ENCODE measurements around the gene SLC38A10. TPM values are rescaled to one million over a fixed set of nuclear protein-coding genes. Genes with fewer than 3 reads are reported as not detected.
A peak's percentile ranks its signal among the peaks of the same experiment; 100 is the strongest.

SLC38A10 gene
- total and polyA plus RNA-seq, 12 donors = 27.8 to 56.2 (median 38.4) TPM

DNA sequence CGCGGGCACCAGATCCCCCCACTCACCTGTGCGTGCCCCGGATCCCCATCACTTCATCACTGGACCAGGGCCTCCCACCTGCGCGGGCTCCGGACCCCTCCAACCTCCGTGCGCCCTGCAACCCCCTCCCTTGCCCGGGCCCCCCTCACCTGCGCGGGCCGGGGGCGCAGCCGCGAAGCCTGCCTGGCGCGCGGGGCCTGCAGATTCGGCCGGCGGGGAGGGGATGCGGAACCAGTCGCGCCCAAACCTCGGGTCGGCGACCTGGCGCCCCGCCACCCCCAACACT lies 72.5 kb downstream of the SLC38A10 start:
- Histone ChIP-seq H3K4me1 (peaks cover 7 to 24% (median 17%) of the 10 kb centered on the region in 9 donors), H3K9me3 (peaks cover 0 to 9% (median 0%) of the 10 kb centered on the region in 11 donors), H3K27ac (peak overlapping the region in 3 of 10 donors; percentile 58 to 77 (median 65)), H3K27me3 (no peaks in the 10 kb centered on the region), H3K36me3 (peaks cover 0 to 16% (median 6%) of the 10 kb centered on the region in 9 donors), H3K4me3 (peak overlapping the region; percentile 69 to 93 (median 84))
- TF ChIP-seq, protein P1, sequence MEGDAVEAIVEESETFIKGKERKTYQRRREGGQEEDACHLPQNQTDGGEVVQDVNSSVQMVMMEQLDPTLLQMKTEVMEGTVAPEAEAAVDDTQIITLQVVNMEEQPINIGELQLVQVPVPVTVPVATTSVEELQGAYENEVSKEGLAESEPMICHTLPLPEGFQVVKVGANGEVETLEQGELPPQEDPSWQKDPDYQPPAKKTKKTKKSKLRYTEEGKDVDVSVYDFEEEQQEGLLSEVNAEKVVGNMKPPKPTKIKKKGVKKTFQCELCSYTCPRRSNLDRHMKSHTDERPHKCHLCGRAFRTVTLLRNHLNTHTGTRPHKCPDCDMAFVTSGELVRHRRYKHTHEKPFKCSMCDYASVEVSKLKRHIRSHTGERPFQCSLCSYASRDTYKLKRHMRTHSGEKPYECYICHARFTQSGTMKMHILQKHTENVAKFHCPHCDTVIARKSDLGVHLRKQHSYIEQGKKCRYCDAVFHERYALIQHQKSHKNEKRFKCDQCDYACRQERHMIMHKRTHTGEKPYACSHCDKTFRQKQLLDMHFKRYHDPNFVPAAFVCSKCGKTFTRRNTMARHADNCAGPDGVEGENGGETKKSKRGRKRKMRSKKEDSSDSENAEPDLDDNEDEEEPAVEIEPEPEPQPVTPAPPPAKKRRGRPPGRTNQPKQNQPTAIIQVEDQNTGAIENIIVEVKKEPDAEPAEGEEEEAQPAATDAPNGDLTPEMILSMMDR (IDR thresholded peaks at IDR 0.05) = no peak
- 1% methylated on average over 27 to 30 of the region's 30 CpGs for WGBS, 2 donors
- intact Hi-C loops (cut with DNase I) = loop anchor here in 1 of 10 donors (10.0 kb wide), 1 partner anchor 78 kb away; no protein-coding TSS in a partner anchor
- DNase-seq = no peak
- peak in 3 of 8 donors; percentile 0 to 29 (median 2) for ATAC-seq

DNA sequence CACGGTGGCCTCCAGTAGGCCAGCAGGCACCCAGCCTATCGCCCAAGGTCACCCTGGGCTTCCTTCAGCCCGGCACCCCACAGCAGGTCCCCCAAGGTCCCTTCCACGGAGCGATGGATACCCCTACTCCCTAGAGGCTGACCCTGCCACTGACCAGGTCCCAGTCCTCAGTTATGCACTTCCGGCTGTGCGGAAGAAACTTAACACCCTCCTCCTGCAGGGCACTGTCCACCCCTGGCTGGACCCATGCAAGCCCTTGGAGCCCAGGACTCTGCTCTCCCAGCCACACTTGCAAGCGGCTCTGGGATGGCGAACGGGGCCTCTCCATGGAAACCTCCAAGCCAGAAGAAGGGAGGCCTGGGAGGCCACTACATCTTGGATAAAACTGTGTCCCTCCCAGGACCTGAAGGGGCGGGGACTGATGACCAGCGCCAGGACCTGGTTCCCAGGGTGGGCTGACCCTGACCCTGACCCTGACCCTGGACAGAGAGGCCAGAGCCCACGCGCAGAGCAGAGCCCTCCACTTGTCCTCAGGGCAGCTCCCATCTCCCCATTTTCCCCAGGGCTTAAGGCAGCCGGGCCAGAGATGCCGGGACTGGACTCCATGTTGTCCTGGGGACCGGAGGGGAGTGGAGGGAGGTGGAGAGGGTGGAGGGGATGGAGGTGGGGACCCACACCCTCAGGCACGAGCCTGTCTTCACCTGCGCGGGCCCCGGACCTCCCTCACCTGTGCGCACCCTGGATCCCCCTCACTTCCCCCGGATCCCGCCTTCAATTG lies 73.1 kb downstream of the SLC38A10 start:
- Histone ChIP-seq H3K9me3 (peaks cover 0 to 6% (median 0%) of the 10 kb centered on the region in 11 donors), H3K4me3 (peak overlapping the region; percentile 69 to 93 (median 84)), H3K36me3 (peaks cover 0 to 19% (median 6%) of the 10 kb centered on the region in 9 donors), H3K4me1 (peaks cover 7 to 24% (median 17%) of the 10 kb centered on the region in 9 donors), H3K27me3 (no peaks in the 10 kb centered on the region), H3K27ac (peak overlapping the region in 3 of 10 donors; percentile 58 to 77 (median 65))
- no peak for DNase-seq
- ATAC-seq = peak in 2 of 8 donors; percentile 1 to 24
- TF ChIP-seq, protein P1 (IDR thresholded peaks at IDR 0.05) = no peak
- WGBS, 2 donors = 15 to 16% methylated on average over 23 to 24 of the region's 24 CpGs
- intact Hi-C loops (cut with DNase I) = loop anchor here in 1 of 10 donors (10.0 kb wide), 1 partner anchor 77 kb away; no protein-coding TSS in a partner anchor

DNA sequence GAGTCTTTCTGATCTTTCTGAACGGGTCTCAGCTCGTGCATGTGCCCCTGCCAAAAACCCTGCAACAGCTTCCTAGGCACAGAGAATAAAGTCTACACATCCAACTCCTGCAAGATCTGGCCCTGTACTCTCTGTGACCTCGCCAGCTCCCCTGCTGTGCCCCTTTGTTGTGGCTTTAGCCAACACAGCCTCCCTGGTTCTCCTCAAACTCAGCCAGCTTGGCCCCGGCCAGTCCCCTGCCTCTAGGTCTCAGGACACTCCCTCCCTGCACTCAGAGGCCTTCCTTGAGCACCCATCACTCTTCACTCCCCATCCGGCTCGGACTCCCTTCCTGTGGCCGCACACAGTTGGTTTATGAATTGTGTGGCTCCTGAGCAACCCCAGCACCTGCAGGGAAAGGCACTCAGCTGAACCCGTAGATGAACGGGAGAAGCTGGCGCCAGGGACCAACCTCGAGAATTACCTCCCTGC lies 73.7 kb downstream of the SLC38A10 start:
- no peaks in the 10 kb centered on the region for H3K27me3 ChIP-seq
- DNase-seq (no peak), ATAC-seq (no peak)
- 70 to 73% methylated on average over 11 of the region's 11 CpGs for WGBS, 2 donors
- TF ChIP-seq, protein P1 (IDR thresholded peaks at IDR 0.05) = no peak
- H3K9me3 ChIP-seq = no peaks in the 10 kb centered on the region
- peak overlapping the region in 7 of 10 donors; percentile 69 to 93 (median 87) for H3K4me3 ChIP-seq
- H3K36me3 ChIP-seq = peaks cover 0 to 20% (median 6%) of the 10 kb centered on the region in 9 donors
- no peak overlapping the region for H3K27ac ChIP-seq
- peaks cover 7 to 24% (median 17%) of the 10 kb centered on the region in 9 donors for H3K4me1 ChIP-seq
- intact Hi-C loops (cut with DNase I) = loop anchor here in 1 of 10 donors (10.0 kb wide), 1 partner anchor 77 kb away; no protein-coding TSS in a partner anchor

DNA sequence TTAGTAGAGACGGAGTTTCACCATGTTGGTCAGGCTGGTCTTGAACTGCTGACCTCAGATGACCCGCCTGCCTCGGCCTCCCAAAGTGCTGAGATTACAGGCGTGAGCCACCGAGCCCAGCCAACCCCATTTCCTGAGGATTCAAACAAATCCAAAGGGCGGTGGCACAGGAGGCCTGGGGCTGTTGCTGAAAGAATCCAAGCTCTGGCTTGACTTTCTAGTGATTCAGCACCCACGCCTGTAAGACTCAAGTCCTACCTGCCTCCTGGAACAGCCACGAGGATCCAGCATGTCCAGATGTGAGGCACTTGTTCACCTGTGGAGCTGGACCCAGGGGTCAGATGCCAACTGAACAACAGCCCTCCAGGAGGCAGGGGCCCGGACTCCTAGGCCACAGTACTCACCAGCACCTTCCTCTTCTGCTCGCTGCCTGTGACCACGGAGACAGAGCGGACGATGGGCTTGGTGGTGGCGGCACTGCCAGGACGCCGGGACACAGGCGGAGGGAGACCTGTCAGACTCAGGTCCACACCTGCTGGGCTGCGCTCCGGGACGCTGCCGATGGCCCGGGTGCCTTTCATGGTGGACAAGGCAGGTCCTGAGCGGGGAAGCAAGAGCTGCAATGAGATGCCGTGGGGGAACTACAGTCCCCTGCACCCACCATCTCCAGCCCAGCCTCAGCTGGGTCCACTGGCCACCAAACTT lies 75.5 kb downstream of the SLC38A10 start:
- H3K27me3 ChIP-seq = no peaks in the 10 kb centered on the region
- H3K9me3 ChIP-seq = no peaks in the 10 kb centered on the region
- no peak overlapping the region for H3K27ac ChIP-seq
- TF ChIP-seq, protein P1 (IDR thresholded peaks at IDR 0.05) = no peak
- peaks cover 7 to 24% (median 17%) of the 10 kb centered on the region in 9 donors for H3K4me1 ChIP-seq
- no peak overlapping the region for H3K4me3 ChIP-seq
- WGBS, 2 donors = 95 to 97% methylated on average over 24 of the region's 24 CpGs
- no peak for ATAC-seq
- DNase-seq = no peak
- H3K36me3 ChIP-seq = peaks cover 0 to 22% (median 6%) of the 10 kb centered on the region in 9 donors
- intact Hi-C loops (cut with DNase I) = loop anchor here in 1 of 10 donors (10.0 kb wide), 1 partner anchor 75 kb away; no protein-coding TSS in a partner anchor

Measured in heart right ventricle (tissue), 16 donors.